ENCODE data around the gene SEPTIN2. TPM values are rescaled to one million over a fixed set of nuclear protein-coding genes. Genes with fewer than 3 reads are reported as not detected.

The SEPTIN2 gene
- total RNA-seq, result 203 and 219 TPM in 2 replicates

DNA sequence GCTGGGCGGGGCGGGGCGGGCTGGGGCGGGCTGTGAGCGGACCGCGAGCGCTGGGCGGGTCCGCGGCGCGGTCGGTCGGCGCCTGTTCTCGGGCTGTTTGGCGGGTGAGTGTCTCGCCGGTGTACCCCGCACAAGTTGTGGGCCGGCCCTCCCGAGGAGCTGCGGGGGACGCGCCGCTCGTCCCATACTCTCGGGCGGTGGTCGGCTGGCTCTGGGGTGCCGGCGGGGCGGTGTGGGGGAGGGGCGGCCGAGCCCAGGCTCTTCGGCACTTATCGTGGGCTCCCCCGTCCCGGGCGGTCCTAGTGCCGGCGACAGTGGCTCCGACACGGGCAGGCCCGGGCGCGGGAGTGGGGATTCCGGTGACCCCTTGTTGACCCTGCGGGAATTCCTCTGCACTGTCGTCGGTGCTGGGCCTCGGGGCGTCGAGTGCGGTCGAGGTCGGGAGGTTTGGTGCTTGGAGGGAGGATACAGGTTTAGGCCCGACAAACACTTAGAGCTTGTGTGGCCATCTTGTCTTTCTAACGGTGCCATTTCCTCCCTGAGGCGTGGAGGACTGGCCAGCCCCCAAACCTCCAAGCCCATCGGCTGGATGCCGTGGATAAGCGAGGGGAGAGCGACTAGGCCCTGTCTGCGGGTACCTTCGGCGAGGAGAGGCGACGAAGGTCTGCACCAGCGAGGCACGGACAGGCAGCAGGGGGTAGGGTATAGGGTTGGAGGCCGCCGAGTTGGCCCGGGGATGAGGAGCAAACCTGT, at the start of gene SEPTIN2:
Gene SEPTIN2, plus strand, starts transcription at position 47 of the 753 bp plus-strand sequence. CDS start 8,308 bp downstream, outside the sequence.
- intact Hi-C loops (cut with micrococcal nuclease), result loop anchor here (1.0 to 5.0 kb wide), 15 partner anchors 20 to 755 kb away; partner anchors contain the start of genes ATG4B, D2HGDH, DTYMK and FARP2
- peaks cover 2% of the 10 kb centered on the region for H3K27me3 Mint-ChIP-seq (ENCODE audit: insufficient read depth)
- peak within 1 kb of the TSS; percentile 100 for H3K27ac Mint-ChIP-seq
- peak; percentile 74 for DNase-seq (ENCODE audit: low spot score)
- peak within 1 kb of the TSS; percentile 100 for H3K4me3 Mint-ChIP-seq
- peaks cover 43% of the 10 kb centered on the region for H3K36me3 Mint-ChIP-seq (ENCODE audit: low read depth)
- H3K9me3 Mint-ChIP-seq, result no peaks in the 10 kb centered on the region
- peaks cover 74% of the 10 kb centered on the region for H3K4me1 Mint-ChIP-seq (ENCODE audit: low read depth)

DNA sequence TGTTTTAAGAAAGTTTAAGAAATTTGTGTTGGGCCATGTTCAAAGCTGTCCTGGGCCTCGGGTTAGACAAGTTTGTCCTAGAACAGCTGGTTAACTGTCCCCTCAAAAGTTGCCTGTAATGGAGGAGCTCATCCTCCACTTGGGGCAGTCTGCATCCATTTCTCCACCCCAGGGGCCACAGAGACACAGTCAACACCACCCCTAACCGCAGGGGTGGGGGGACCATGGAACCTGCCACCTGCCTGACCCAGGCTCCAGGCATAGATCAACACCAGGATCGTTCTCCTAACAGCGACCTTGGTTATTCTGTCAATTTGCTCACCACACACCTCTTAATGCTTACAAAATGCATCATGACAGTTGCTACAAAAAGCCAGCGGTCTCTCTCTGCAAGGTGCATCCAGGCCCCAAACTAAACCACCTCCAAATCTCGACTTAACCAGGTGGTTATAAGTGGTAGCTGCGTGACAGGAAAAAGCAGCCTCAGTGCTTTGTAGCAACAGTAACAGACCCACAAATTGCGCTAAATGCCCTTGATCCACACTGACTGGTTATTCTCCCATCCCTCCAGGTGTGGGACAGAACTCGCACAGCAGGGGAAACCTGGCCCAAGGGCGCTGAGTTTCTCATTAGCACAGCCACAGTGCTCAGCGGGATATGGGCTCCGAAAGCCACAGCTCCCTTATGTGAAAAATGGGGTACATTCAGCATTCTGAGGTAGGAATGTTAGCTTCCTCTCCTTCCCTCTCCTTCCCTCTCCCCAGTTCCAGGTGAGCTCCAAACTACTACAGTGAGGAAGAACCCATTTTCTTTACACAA, 48.3 kb upstream of the SEPTIN2 start:
- Mint-ChIP-seq H3K9me3 (no peaks in the 10 kb centered on the region), H3K4me3 (no peak overlapping the region), H3K27me3 (ENCODE audit: insufficient read depth) (no peaks in the 10 kb centered on the region), H3K36me3 (ENCODE audit: low read depth) (peaks cover 35% of the 10 kb centered on the region), H3K27ac (no peak overlapping the region), H3K4me1 (ENCODE audit: low read depth) (peaks cover 20% of the 10 kb centered on the region)
- DNase-seq (ENCODE audit: low spot score), result no peak
- intact Hi-C loops (cut with micrococcal nuclease), result no loop called here

- Mint-ChIP-seq H3K9me3 (no peaks in the 10 kb centered on the region), H3K27ac (no peak overlapping the region), H3K36me3 (ENCODE audit: low read depth) (peaks cover 28% of the 10 kb centered on the region), H3K4me3 (no peak overlapping the region), H3K27me3 (ENCODE audit: insufficient read depth) (no peaks in the 10 kb centered on the region), H3K4me1 (ENCODE audit: low read depth) (peaks cover 25% of the 10 kb centered on the region)
- no peak for DNase-seq (ENCODE audit: low spot score)
- intact Hi-C loops (cut with micrococcal nuclease), result no loop called here
These were observed 47.4 kb upstream of the SEPTIN2 start for GRCh38 chr2:241268306-241268705.

DNA sequence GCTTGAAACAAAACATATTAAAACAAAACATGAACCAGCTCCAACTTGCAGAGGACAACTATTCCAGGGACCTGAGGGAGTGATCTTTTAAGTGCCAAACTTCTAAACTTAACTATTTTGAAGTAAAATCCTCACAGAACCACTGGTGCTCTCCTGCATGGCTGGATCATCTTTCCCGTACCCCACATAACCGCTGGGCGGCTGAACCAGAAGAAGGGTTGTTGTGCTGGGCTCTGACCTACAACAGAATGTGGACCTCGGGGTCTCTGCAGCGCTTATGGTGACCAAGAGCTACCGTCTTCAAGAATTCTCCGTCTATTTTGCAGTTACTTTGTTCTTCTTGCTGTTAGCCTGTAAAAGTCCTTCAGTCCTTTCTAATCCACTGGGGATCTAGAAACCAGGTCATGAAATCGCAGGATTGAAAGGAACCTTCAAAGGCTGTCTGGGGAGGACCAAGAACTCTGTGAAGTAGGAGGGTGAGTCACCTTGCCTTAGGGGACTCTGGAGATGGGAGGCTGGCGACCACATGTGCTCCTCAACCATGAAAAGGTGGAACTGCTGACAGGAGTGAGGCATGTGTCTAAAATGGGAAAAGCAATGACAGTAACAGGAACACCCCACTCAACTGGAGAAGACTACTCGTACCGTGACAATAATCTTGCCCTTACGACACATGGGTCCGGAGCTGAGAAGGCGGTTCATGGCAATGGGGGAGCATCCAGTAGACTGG, 46.8 kb upstream of the SEPTIN2 start:
- peaks cover 26% of the 10 kb centered on the region for H3K36me3 Mint-ChIP-seq (ENCODE audit: low read depth)
- DNase-seq (ENCODE audit: low spot score), result no peak
- H3K9me3 Mint-ChIP-seq, result no peaks in the 10 kb centered on the region
- peaks cover 29% of the 10 kb centered on the region for H3K4me1 Mint-ChIP-seq (ENCODE audit: low read depth)
- peak overlapping the region; percentile 24 for H3K4me3 Mint-ChIP-seq
- no peaks in the 10 kb centered on the region for H3K27me3 Mint-ChIP-seq (ENCODE audit: insufficient read depth)
- H3K27ac Mint-ChIP-seq, result no peak overlapping the region
- intact Hi-C loops (cut with micrococcal nuclease), result no loop called here

GRCh38 chr2:241269707-241270520, 45.8 kb upstream of the SEPTIN2 start:
- H3K27me3 Mint-ChIP-seq (ENCODE audit: insufficient read depth), result no peaks in the 10 kb centered on the region
- intact Hi-C loops (cut with micrococcal nuclease), result loop anchor here (5.0 kb wide), 2 partner anchors 87 to 172 kb away; partner anchors contain the start of gene FARP2
- H3K36me3 Mint-ChIP-seq (ENCODE audit: low read depth), result peaks cover 26% of the 10 kb centered on the region
- H3K4me3 Mint-ChIP-seq, result peak overlapping the region; percentile 92
- H3K4me1 Mint-ChIP-seq (ENCODE audit: low read depth), result peaks cover 29% of the 10 kb centered on the region
- H3K9me3 Mint-ChIP-seq, result peaks cover 4% of the 10 kb centered on the region
- no peak for DNase-seq (ENCODE audit: low spot score)
- H3K27ac Mint-ChIP-seq, result no peak overlapping the region

- Mint-ChIP-seq H3K27ac (no peak overlapping the region), H3K9me3 (peaks cover 10% of the 10 kb centered on the region), H3K27me3 (ENCODE audit: insufficient read depth) (no peaks in the 10 kb centered on the region), H3K4me1 (ENCODE audit: low read depth) (peaks cover 29% of the 10 kb centered on the region), H3K4me3 (peak overlapping the region; percentile 92), H3K36me3 (ENCODE audit: low read depth) (peaks cover 30% of the 10 kb centered on the region)
- intact Hi-C loops (cut with micrococcal nuclease), result loop anchor here (5.0 kb wide), 2 partner anchors 87 to 172 kb away; partner anchors contain the start of gene FARP2
- DNase-seq (ENCODE audit: low spot score), result no peak
These were observed 45.2 kb upstream of the SEPTIN2 start for GRCh38 chr2:241270531-241270930.

- H3K4me3 Mint-ChIP-seq, result peak overlapping the region; percentile 92
- H3K9me3 Mint-ChIP-seq, result peaks cover 22% of the 10 kb centered on the region
- peaks cover 29% of the 10 kb centered on the region for H3K4me1 Mint-ChIP-seq (ENCODE audit: low read depth)
- intact Hi-C loops (cut with micrococcal nuclease), result loop anchor here (1.0 to 5.0 kb wide), 4 partner anchors 43 to 365 kb away; partner anchors contain the start of genes ATG4B, FARP2, HDLBP and SEPTIN2
- no peaks in the 10 kb centered on the region for H3K27me3 Mint-ChIP-seq (ENCODE audit: insufficient read depth)
- peaks cover 32% of the 10 kb centered on the region for H3K36me3 Mint-ChIP-seq (ENCODE audit: low read depth)
- H3K27ac Mint-ChIP-seq, result peak overlapping the region; percentile 86
- peak; percentile 47 for DNase-seq (ENCODE audit: low spot score)
These were observed 43.9 kb upstream of the SEPTIN2 start for GRCh38 chr2:241271706-241272302.

DNA sequence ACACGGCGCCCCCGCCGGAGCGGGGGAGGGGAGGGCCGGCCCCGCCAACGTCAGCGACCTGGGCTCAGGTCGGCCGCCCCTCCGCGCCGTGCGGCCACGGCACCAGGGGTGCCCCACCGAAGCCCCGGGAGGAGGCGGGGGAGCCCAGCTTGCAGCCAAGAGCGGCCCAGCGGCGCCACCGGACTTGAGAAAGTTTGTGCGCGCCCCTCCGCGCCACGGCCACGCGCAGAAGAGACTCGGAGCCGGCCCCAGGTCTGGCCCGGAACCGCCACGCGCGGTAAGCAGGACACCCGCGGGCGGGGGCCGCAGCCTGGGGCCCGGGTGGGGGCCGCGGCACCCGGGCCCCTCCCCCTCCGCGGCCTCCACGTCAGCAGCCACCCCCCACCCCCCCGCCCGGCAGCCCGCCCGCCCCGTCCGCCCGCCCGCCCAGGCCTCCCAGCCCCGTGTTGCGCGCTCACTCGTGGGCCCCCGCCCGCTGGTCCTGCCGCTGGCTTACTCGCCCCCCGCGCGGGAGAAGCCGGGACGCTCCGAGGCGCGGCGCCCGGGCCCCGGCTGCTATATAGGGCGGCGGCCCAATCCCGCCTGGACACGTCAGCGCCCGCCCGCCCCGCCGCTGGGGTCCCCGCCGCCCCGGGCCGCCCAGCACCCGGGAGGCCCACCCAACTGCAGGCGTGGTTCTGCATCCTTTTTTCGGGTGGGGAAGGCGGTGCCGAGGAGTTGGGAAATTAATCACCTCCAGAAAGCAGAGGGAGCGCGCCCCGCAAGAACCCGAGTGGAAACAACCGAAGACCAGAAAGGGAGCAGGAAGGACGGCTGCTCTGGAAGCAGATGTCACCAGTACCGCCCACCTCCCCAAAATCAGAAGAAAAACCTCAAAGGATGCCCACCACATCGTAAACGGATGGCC, 43.2 kb upstream of the SEPTIN2 start:
- Mint-ChIP-seq H3K27ac (peak overlapping the region; percentile 50), H3K4me3 (peak overlapping the region; percentile 70), H3K36me3 (ENCODE audit: low read depth) (peaks cover 33% of the 10 kb centered on the region), H3K4me1 (ENCODE audit: low read depth) (peaks cover 29% of the 10 kb centered on the region), H3K9me3 (peaks cover 29% of the 10 kb centered on the region), H3K27me3 (ENCODE audit: insufficient read depth) (no peaks in the 10 kb centered on the region)
- intact Hi-C loops (cut with micrococcal nuclease), result loop anchor here (1.0 to 5.0 kb wide), 4 partner anchors 43 to 364 kb away; partner anchors contain the start of genes ATG4B, FARP2, HDLBP and SEPTIN2
- DNase-seq (ENCODE audit: low spot score), result peak; percentile 45

GRCh38 chr2:241273210-241274020, 42.3 kb upstream of the SEPTIN2 start:
- Mint-ChIP-seq H3K27ac (peak overlapping the region; percentile 50), H3K4me1 (ENCODE audit: low read depth) (peaks cover 29% of the 10 kb centered on the region), H3K36me3 (ENCODE audit: low read depth) (peaks cover 26% of the 10 kb centered on the region), H3K4me3 (peak overlapping the region; percentile 70), H3K27me3 (ENCODE audit: insufficient read depth) (no peaks in the 10 kb centered on the region), H3K9me3 (peaks cover 29% of the 10 kb centered on the region)
- intact Hi-C loops (cut with micrococcal nuclease), result loop anchor here (2.0 to 5.0 kb wide), 3 partner anchors 84 to 363 kb away; partner anchors contain the start of genes ATG4B, FARP2 and THAP4
- DNase-seq (ENCODE audit: low spot score), result no peak

DNA sequence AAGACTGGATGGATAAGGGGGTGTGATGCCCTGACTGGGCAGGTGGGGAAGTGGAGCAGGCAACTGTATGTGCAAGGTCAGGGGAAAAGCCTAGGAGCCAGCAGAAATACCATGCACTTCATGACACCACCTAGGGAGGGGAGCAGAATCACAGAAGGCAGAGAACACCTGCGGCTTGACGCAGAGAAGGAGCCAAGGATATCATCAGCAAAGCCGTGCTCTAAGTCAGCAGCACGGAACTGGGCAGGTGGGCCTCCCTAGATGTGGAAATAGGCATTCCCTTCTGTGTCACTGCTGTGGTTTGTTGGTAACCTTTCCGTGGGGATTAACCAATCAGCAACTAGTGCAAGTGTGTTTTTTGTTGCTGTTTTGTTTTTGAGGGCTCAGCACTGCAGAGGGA, 41.6 kb upstream of the SEPTIN2 start:
- H3K36me3 Mint-ChIP-seq (ENCODE audit: low read depth), result peaks cover 22% of the 10 kb centered on the region
- H3K4me1 Mint-ChIP-seq (ENCODE audit: low read depth), result peaks cover 26% of the 10 kb centered on the region
- intact Hi-C loops (cut with micrococcal nuclease), result loop anchor here (5.0 kb wide), 2 partner anchors 83 to 168 kb away; partner anchors contain the start of gene FARP2
- H3K27me3 Mint-ChIP-seq (ENCODE audit: insufficient read depth), result no peaks in the 10 kb centered on the region
- no peak overlapping the region for H3K27ac Mint-ChIP-seq
- no peak overlapping the region for H3K4me3 Mint-ChIP-seq
- peaks cover 29% of the 10 kb centered on the region for H3K9me3 Mint-ChIP-seq
- DNase-seq (ENCODE audit: low spot score), result no peak
